SK-N-SH treated with all-trans-retinoic acid at 6 μM for 48 hours (cell line): Measurements from ENCODE around the gene OPRM1.

Experiments used
- ISL1 ChIP-seq: fragments of 250-450 bp; sonication (Bioruptor Pico); IDR thresholded peaks from 2 replicates; pipeline ENCODE4 v2.1.2; 2022; ENCODE audit warnings: mild to moderate bottlenecking, moderate library complexity
- TOX ChIP-seq: fragments of 250-450 bp; sonication (Bioruptor Pico); IDR thresholded peaks from 2 replicates; pipeline ENCODE4 v1.8.0; 2021; ENCODE audit warnings: mild to moderate bottlenecking, moderate library complexity, borderline replicate concordance
- ZFP3 ChIP-seq: fragments of 250-450 bp; sonication (Bioruptor Pico); IDR thresholded peaks from 2 replicates; pipeline ENCODE4 v1.5.0; 2020; ENCODE audit warnings: mild to moderate bottlenecking, moderate library complexity

DNA sequence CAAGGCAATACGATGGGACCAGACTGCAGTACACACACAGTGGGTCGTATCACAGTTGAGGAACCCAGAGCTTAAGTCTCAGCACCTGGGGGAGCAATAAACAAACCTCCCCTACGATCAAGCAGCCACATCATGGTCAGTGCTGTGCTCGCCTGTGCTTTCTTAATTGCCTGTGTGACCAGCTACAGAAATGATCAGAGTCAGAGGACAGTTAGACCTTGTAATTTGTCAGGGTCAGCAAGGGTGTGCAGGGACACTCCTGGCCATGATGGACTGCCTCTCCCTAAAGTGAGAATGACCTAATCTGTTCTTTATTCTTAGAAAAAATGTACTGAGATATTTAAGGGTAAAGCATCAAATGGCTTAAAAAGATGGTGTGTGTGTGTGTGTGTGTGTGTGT, 78.4 kb downstream of the OPRM1 start:
- TF ChIP-seq ISL1 (CRISPR knock-in tag), result no peak
- TF ChIP-seq ZFP3 (CRISPR knock-in tag), result no peak
- no peak for TF ChIP-seq TOX
